ENCODE measurements around the gene CLSTN2. TPM values are rescaled to one million over a fixed set of nuclear protein-coding genes. Genes with fewer than 3 reads are reported as not detected.

Gene CLSTN2
- total and polyA plus RNA-seq, 2 of the 8 experiments (the other 6 are each of a cell fraction or from before 2014, with no cell fraction given) = 0.39 to 0.52 TPM

GRCh38 chr3:140250010-140250855, 315.2 kb downstream of the CLSTN2 start:
- Histone ChIP-seq H3K4ac (replicated peaks; ENCODE audit: insufficient read length, low read depth, low read length) (no peak overlapping the region), H3K27ac (ENCODE audit: low read depth, low read length) (no peak overlapping the region), H3K4me1 (replicated peaks in 1 of 4; ENCODE audit: control insufficient read depth in 3 of 4, insufficient read depth in 4 of 4, low read length in 3 of 4) (peaks cover 0 to 7% (median 0%) of the 10 kb centered on the region in 4 experiments; a peak in 3 of 7 replicates), H4K91ac (replicated peaks; ENCODE audit: insufficient read length, low read length) (no peak overlapping the region), H3K56ac (replicated peaks; ENCODE audit: insufficient read length, low read depth, low read length) (no peak overlapping the region), H3K79me1 (ENCODE audit: low read depth, low read length) (no peaks in the 10 kb centered on the region), H2BK15ac (ENCODE audit: low read length) (no peak overlapping the region), H3K79me2 (ENCODE audit: control insufficient read depth in 1 of 2, insufficient read depth in 2 of 2, low read length in 2 of 2) (no peaks in the 10 kb centered on the region), H3K4me2 (ENCODE audit: insufficient read depth in 1 of 2, low read depth in 2 of 2, low read length in 2 of 2) (no peak overlapping the region), H3K4me3 (ENCODE audit: extremely low read depth in 1 of 4, insufficient read depth in 2 of 4, low read depth in 3 of 4, low read length in 4 of 4) (no peak overlapping the region), H3K9me3 (ENCODE audit: insufficient read depth in 2 of 2, low read depth in 1 of 2, low read length in 1 of 2) (no peaks in the 10 kb centered on the region; a peak in 1 of 4 replicates), H4K20me1 (replicated peaks in 1 of 2; ENCODE audit: control insufficient read depth in 1 of 2, insufficient read depth in 2 of 2, low read length in 2 of 2) (no peaks in the 10 kb centered on the region), H2BK120ac (replicated peaks; ENCODE audit: low read depth, low read length) (no peak overlapping the region), H3K23ac (ENCODE audit: insufficient read length) (no peak overlapping the region), H2BK12ac (ENCODE audit: low read depth, low read length) (no peak overlapping the region; the same call in 1 of the 2 replicates), H3K18ac (ENCODE audit: extremely low read depth, low read length) (no peak overlapping the region), H2BK5ac (ENCODE audit: low read depth, low read length) (no peak overlapping the region), H4K8ac (ENCODE audit: extremely low read depth, insufficient read depth, low read length) (no peak overlapping the region), H2BK20ac (ENCODE audit: low read length) (no peak overlapping the region), H3K14ac (ENCODE audit: insufficient read length) (no peak overlapping the region), H2AFZ (ENCODE audit: low read length) (no peak overlapping the region), H2AK5ac (ENCODE audit: low read depth, low read length) (no peak overlapping the region), H3K9ac (replicated peaks in 1 of 4; ENCODE audit: extremely low read depth in 1 of 4, low read depth in 3 of 4, low read length in 3 of 4) (no peak overlapping the region), H3K23me2 (ENCODE audit: low read depth, low read length) (no peaks in the 10 kb centered on the region), H3K36me3 (ENCODE audit: control insufficient read depth in 2 of 4, insufficient read depth in 4 of 4, low read length in 3 of 4) (no peaks in the 10 kb centered on the region), H4K5ac (ENCODE audit: insufficient read length, low read depth, low read length) (no peak overlapping the region), H3K27me3 (replicated peaks in 1 of 4; ENCODE audit: control insufficient read depth in 3 of 4, extremely low read depth in 1 of 4, insufficient read depth in 3 of 4, low read length in 3 of 4) (no peaks in the 10 kb centered on the region)
- CTCF ChIA-PET (ENCODE audit: partially characterized antibody) = interaction anchor here (0.5 to 1.4 kb wide), 2 partner anchors 27 to 546 kb away, joined by 3 read pairs; no protein-coding TSS in a partner anchor
- DNase-seq (ENCODE audit: low read depth in 1 of 2, low spot score in 2 of 2) (no peak), FAIRE-seq (peak; percentile 45)
- TF ChIP-seq CHD1 (IDR thresholded peaks at IDR 0.05; ENCODE audit: low read depth, low read length) (no peak), BCL11A (IDR thresholded peaks at IDR 0.05; ENCODE audit: low read depth in 2 of 2, low read length in 2 of 2) (no peak), JUND (IDR thresholded peaks at IDR 0.05; ENCODE audit: low read length) (no peak), SAP30 (IDR thresholded peaks at IDR 0.05; ENCODE audit: insufficient read depth, insufficient replicate concordance, low read length) (no peak)
- POLR2A ChIA-PET (ENCODE audit: partially characterized antibody) = no interaction called here
- 86% methylated on average over 7 of the region's 7 CpGs; no CpG with 5 or more reads in 1 of the 2 experiments for WGBS, 2 experiments (ENCODE audit: extremely low coverage in 1 of 2, insufficient coverage in 1 of 2, insufficient read length in 1 of 2, insufficient replicate concordance in 2 of 2, low coverage in 1 of 2, low lambda C conversion rate in 2 of 2, missing lambda C conversion rate in 1 of 2)

All from H1 (cell line).